IMR-90 (cell line): ENCODE data around the gene FLRT1. TPM values are rescaled to one million over a fixed set of nuclear protein-coding genes. Genes with fewer than 3 reads are reported as not detected.

Experiments used
- ATAC-seq: fragments of 200-7000 bp; cut with Tn5 transposase; 2 replicates; pipeline ENCODE4 v1.9.1; 2020; ENCODE audit warnings: low read depth, mild to moderate bottlenecking, moderate library complexity
- BruUV-seq: library from RNA; stranded (reverse); fragments of 400-500 nt; replicated peaks from 2 replicates; lab custom pipeline; 2021; lab: Mats Ljungman, UMichigan
- CTCF ChIA-PET: fragments of 300-600 bp; formaldehyde crosslinking; extraction: SDS; loops from one replicate; lab custom pipeline; 2021; ENCODE audit warnings: antibody characterized with exemption; lab: Yijun Ruan, JAX
- POLR2A ChIA-PET: fragments of 300-600 bp; sonication (Branson Sonifier 250); formaldehyde crosslinking; loops from one replicate; lab custom pipeline; 2022; ENCODE audit warnings: antibody characterized with exemption; ENCODE audit not compliant: unreplicated experiment; lab: Charles Lee
- DNase-seq: peaks from one replicate; pipeline ENCODE4 v3.0.0; 2013
- H2AFZ ChIP-seq: replicated peaks from 2 replicates; pipeline ENCODE3; 2013; ENCODE audit warnings: low read length, mild to moderate bottlenecking; ENCODE audit not compliant: poor library complexity
- H2AK5ac ChIP-seq: 2 replicates; pipeline ENCODE4 v1.6.1; 2013; ENCODE audit warnings: low read depth, low read length, inconsistent platforms
- H2AK9ac ChIP-seq: replicated peaks from 2 replicates; pipeline ENCODE3; 2013; ENCODE audit warnings: mild to moderate bottlenecking, low read depth, low read length, moderate library complexity; ENCODE audit not compliant: poor library complexity
- H2BK120ac ChIP-seq: 2 replicates; pipeline ENCODE4 v1.6.1; 2013; ENCODE audit warnings: low read depth, low read length, inconsistent platforms
- H2BK15ac ChIP-seq: 3 replicates; pipeline ENCODE4 v1.6.1; 2013; ENCODE audit warnings: low read depth, low read length, inconsistent platforms
- H2BK20ac ChIP-seq: 2 replicates; pipeline ENCODE4 v1.6.1; 2013; ENCODE audit warnings: low read depth, mild to moderate bottlenecking, inconsistent platforms, low read length, moderate library complexity
- H2BK5ac ChIP-seq: 2 replicates; pipeline ENCODE4 v1.6.1; 2013; ENCODE audit warnings: mild to moderate bottlenecking, low read depth, low read length, inconsistent platforms; ENCODE audit not compliant: poor library complexity, severe bottlenecking
- H3K14ac ChIP-seq: replicated peaks from 2 replicates; pipeline ENCODE4 v1.6.1; 2013; ENCODE audit warnings: low read depth, low read length, inconsistent platforms
- H3K18ac ChIP-seq: 2 replicates; pipeline ENCODE4 v1.6.1; 2013; ENCODE audit warnings: low read depth, low read length, control low read depth
- H3K23ac ChIP-seq: 2 replicates; pipeline ENCODE4 v1.6.1; 2013; ENCODE audit warnings: low read depth, low read length, inconsistent platforms
- H3K27ac ChIP-seq: 2 replicates; pipeline ENCODE4 v1.5.1; 2013; ENCODE audit warnings: mild to moderate bottlenecking, control low read depth, low read length; ENCODE audit not compliant: insufficient read depth
- H3K27me3 ChIP-seq: 2 replicates; pipeline ENCODE4 v1.6.1; 2013; ENCODE audit warnings: low read length; ENCODE audit not compliant: control insufficient read depth, insufficient read depth
- H3K36me3 ChIP-seq: 2 replicates; pipeline ENCODE4 v1.6.1; 2013; ENCODE audit warnings: low read length, mixed read lengths; ENCODE audit not compliant: control insufficient read depth, insufficient read depth
- H3K4ac ChIP-seq: 2 replicates; pipeline ENCODE4 v1.6.1; 2013; ENCODE audit warnings: low read depth, low read length, inconsistent platforms
- H3K4me1 ChIP-seq: 2 replicates; pipeline ENCODE4 v1.6.1; 2013; ENCODE audit warnings: low read length, mixed read lengths; ENCODE audit not compliant: control insufficient read depth, insufficient read depth
- H3K4me2 ChIP-seq: 2 replicates; pipeline ENCODE4 v1.6.1; 2013; ENCODE audit warnings: low read depth, mild to moderate bottlenecking, control low read depth, low read length, moderate library complexity
- H3K4me3 ChIP-seq: 2 replicates; pipeline ENCODE4 v1.5.1; 2013; ENCODE audit warnings: low read depth, mild to moderate bottlenecking, control low read depth, low read length, moderate library complexity; ENCODE audit not compliant: insufficient read depth
- H3K56ac ChIP-seq: 2 replicates; pipeline ENCODE4 v1.6.1; 2013; ENCODE audit warnings: low read length, inconsistent platforms; ENCODE audit not compliant: insufficient read depth; ENCODE audit errors: extremely low read depth
- H3K79me1 ChIP-seq, 2 experiments: 2 replicates each; pipeline ENCODE4 v1.6.1; 2013; ENCODE audit warnings: low read length in 2 of 2, inconsistent platforms in 1 of 2, low read depth in 1 of 2
- H3K9ac ChIP-seq: 2 replicates; pipeline ENCODE4 v1.6.1; 2013; ENCODE audit warnings: low read depth, low read length, control low read depth
- H3K9me1 ChIP-seq: 2 replicates; pipeline ENCODE4 v1.6.1; 2013; ENCODE audit warnings: low read length, inconsistent platforms; ENCODE audit not compliant: insufficient read depth
- H3K9me3 ChIP-seq: 2 replicates; pipeline ENCODE4 v1.6.1; 2013; ENCODE audit warnings: low read length; ENCODE audit not compliant: control insufficient read depth, insufficient read depth
- H4K20me1 ChIP-seq: 2 replicates; pipeline ENCODE4 v1.6.1; 2013; ENCODE audit warnings: low read length, inconsistent platforms; ENCODE audit not compliant: insufficient read depth
- H4K5ac ChIP-seq: 2 replicates; pipeline ENCODE4 v1.6.1; 2013; ENCODE audit warnings: mild to moderate bottlenecking, low read depth, low read length, control low read depth
- H4K8ac ChIP-seq, 2 experiments: 2 replicates each; pipeline ENCODE4 v1.6.1; 2013; ENCODE audit warnings: low read depth in 2 of 2, low read length in 2 of 2, control low read depth in 1 of 2, inconsistent platforms in 1 of 2
- H4K91ac ChIP-seq: 2 replicates; pipeline ENCODE4 v1.6.1; 2013; ENCODE audit warnings: low read depth, low read length, inconsistent platforms; ENCODE audit not compliant: insufficient read depth
- BHLHE40 ChIP-seq: fragments of 150-350 bp; IDR thresholded peaks from 2 replicates; pipeline ENCODE4 v1.6.1; 2016; ENCODE audit warnings: mild to moderate bottlenecking, low read depth, low read length
- CEBPB ChIP-seq: IDR thresholded peaks from 2 replicates; pipeline ENCODE4 v1.6.1; 2012; ENCODE audit warnings: low read depth, low read length, improper control_type of control experiment
- CHD1 ChIP-seq: IDR thresholded peaks from 2 replicates; pipeline ENCODE4 v1.6.1; 2012; ENCODE audit warnings: low read depth, low read length, improper control_type of control experiment
- CTCF ChIP-seq: conservative IDR thresholded peaks from 2 replicates; pipeline ENCODE4 v1.5.1; 2012; ENCODE audit warnings: mild to moderate bottlenecking, low read depth, low read length, improper control_type of control experiment
- ELK1 ChIP-seq: fragments of 150-350 bp; IDR thresholded peaks from 2 replicates; pipeline ENCODE4 v1.6.1; 2016; ENCODE audit warnings: low read depth, mild to moderate bottlenecking, low read length, moderate library complexity, borderline replicate concordance
- FOS ChIP-seq: fragments of 150-350 bp; IDR thresholded peaks from 2 replicates; pipeline ENCODE4 v1.6.1; 2016; ENCODE audit warnings: low read depth, low read length
- MAFK ChIP-seq: IDR thresholded peaks from 2 replicates; pipeline ENCODE4 v1.6.1; 2012; ENCODE audit warnings: low read depth, low read length, improper control_type of control experiment
- MAZ ChIP-seq: IDR thresholded peaks from 2 replicates; pipeline ENCODE4 v1.6.1; 2012; ENCODE audit warnings: low read depth, mild to moderate bottlenecking, low read length, improper control_type of control experiment, moderate library complexity, borderline replicate concordance
- MXI1 ChIP-seq: IDR thresholded peaks from 2 replicates; pipeline ENCODE4 v1.6.1; 2012; ENCODE audit warnings: low read depth, mild to moderate bottlenecking, low read length, moderate library complexity, borderline replicate concordance
- NFE2L2 ChIP-seq: fragments of 150-350 bp; IDR thresholded peaks from 2 replicates; pipeline ENCODE4 v1.6.1; 2016; ENCODE audit warnings: low read depth, mild to moderate bottlenecking, low read length
- POLR2A ChIP-seq: IDR thresholded peaks from 2 replicates; pipeline ENCODE4 v1.6.1; 2012; ENCODE audit warnings: mild to moderate bottlenecking, low read depth, low read length
- RAD21 ChIP-seq: IDR thresholded peaks from 2 replicates; pipeline ENCODE4 v1.6.1; 2012; ENCODE audit warnings: low read length, improper control_type of control experiment
- RCOR1 ChIP-seq: IDR thresholded peaks from 2 replicates; pipeline ENCODE4 v1.6.1; 2012; ENCODE audit warnings: mild to moderate bottlenecking, low read length, improper control_type of control experiment; ENCODE audit not compliant: insufficient replicate concordance
- RFX5 ChIP-seq: IDR thresholded peaks from 2 replicates; pipeline ENCODE4 v1.8.0; 2012; ENCODE audit warnings: low read depth, mild to moderate bottlenecking, low read length, moderate library complexity
- SMC3 ChIP-seq: fragments of 150-350 bp; IDR thresholded peaks from 2 replicates; pipeline ENCODE4 v1.6.1; 2016; ENCODE audit warnings: low read depth, mild to moderate bottlenecking, antibody characterized with exemption, low read length, moderate library complexity
- WGBS, 2 experiments: methylation state at CpG; one replicate each; pipeline versions ENCODE4 v1.1.5 to v1.1.7; 2013; ENCODE audit warnings: missing lambda C conversion rate in 2 of 2; ENCODE audit not compliant: insufficient read length in 1 of 2; ENCODE audit errors: extremely low coverage in 2 of 2; 5-methylcytosine and 5-hydroxymethylcytosine counted together
- dilution Hi-C: fragments of 300-500 bp; cut with HindIII; formaldehyde crosslinking; loops from one replicate; pipeline ENCODE4 v1.14.3; 2018; ENCODE audit warnings: low sequenced_read_pairs; ENCODE audit not compliant: unreplicated experiment
- in situ Hi-C: fragments of 300-500 bp; cut with MboI; formaldehyde crosslinking; loops from 3 replicates; pipeline ENCODE4 v1.14.3; 2019; ENCODE audit warnings: low sequenced_read_pairs, inconsistent platforms, mixed read lengths
- intact Hi-C: fragments of 100-400 bp; cut with micrococcal nuclease; formaldehyde crosslinking; loops from 2 replicates; pipeline ENCODE4 v1.10.0; 2022
- polyA plus RNA-seq, 3 experiments: library from polyadenylated mRNA; depleted of rRNA; stranded (reverse); fragments of >200 nt; gene quantifications; 2 replicates each; pipeline ENCODE4 v1.2.3, GENCODE V29; 2012; ENCODE audit warnings: low replicate concordance in 1 of 3
- total RNA-seq: library from RNA; depleted of rRNA; stranded (reverse); fragments of >200 nt; gene quantifications from 2 replicates; pipeline ENCODE4 v1.2.3, GENCODE V29; 2012
- TF ChIP-seq, protein P1 (sequence below): fragments of 150-350 bp; IDR thresholded peaks from 2 replicates; pipeline ENCODE4 v1.6.1; 2017; ENCODE audit warnings: mild to moderate bottlenecking, antibody characterized with exemption, low read length, low read depth

Gene FLRT1
- total and polyA plus RNA-seq, 2 of the 4 experiments (the other 2 are of a cell fraction), result under 0.01 to 0.07 TPM

DNA sequence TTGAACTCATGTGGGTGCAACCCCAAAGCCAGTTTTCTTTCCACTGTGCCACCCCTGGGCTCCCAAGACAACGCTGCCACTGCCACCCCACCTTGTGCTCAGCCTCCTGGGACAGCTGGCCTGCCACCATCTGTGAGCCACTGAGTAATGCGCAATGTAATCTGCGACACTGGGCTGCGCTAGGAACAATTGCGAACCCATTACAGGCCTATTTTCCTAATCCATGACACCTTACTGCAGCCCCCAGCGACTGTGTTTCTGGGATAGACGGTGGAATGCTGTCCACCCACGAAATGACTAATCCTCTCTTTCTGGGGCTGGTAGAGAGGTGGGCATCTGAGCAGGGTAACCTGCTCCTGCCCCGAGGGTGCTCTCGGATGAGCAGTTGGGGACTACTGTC lies 22.2 kb downstream of the FLRT1 start:
- peaks cover 3% of the 10 kb centered on the region; the same call in 1 of the 2 replicates for H3K9me1 ChIP-seq
- H3K4me2 ChIP-seq, result no peak overlapping the region
- no peaks in the 10 kb centered on the region for H3K9me3 ChIP-seq
- no peaks in the 10 kb centered on the region for H3K36me3 ChIP-seq
- no peak overlapping the region for H3K14ac ChIP-seq
- H3K27ac ChIP-seq, result no peak overlapping the region
- CTCF ChIA-PET, result no interaction called here
- H3K18ac ChIP-seq, result no peak overlapping the region
- no peak overlapping the region for H3K4me3 ChIP-seq
- dilution Hi-C loops, result no loop called here
- no peak overlapping the region for H2AFZ ChIP-seq
- no peak overlapping the region for H3K23ac ChIP-seq
- TF ChIP-seq FOS (no peak), RAD21 (no peak), MAFK (no peak), RCOR1 (no peak), RFX5 (no peak), MAZ (no peak), SMC3 (no peak), ELK1 (no peak), BHLHE40 (no peak), POLR2A (no peak), CTCF (no peak), MXI1 (no peak), CHD1 (no peak), CEBPB (no peak), NFE2L2 (no peak)
- TF ChIP-seq, protein P1, sequence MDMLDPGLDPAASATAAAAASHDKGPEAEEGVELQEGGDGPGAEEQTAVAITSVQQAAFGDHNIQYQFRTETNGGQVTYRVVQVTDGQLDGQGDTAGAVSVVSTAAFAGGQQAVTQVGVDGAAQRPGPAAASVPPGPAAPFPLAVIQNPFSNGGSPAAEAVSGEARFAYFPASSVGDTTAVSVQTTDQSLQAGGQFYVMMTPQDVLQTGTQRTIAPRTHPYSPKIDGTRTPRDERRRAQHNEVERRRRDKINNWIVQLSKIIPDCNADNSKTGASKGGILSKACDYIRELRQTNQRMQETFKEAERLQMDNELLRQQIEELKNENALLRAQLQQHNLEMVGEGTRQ, result no peak
- peaks cover 3% of the 10 kb centered on the region; the same call in 1 of the 2 replicates for H4K20me1 ChIP-seq
- H3K4ac ChIP-seq, result no peak overlapping the region
- peaks cover 5% of the 10 kb centered on the region; the same call in 1 of the 2 replicates for H3K4me1 ChIP-seq
- no peak for DNase-seq
- in situ Hi-C loops, result no loop called here
- no peak overlapping the region for H4K91ac ChIP-seq
- no peaks in the 10 kb centered on the region for H3K79me1 ChIP-seq
- H2BK20ac ChIP-seq, result no peak overlapping the region
- ATAC-seq, result no peak
- BruUV-seq, result no TSS peak
- peak overlapping the region; percentile 39; the same call in 1 of the 2 replicates for H2AK5ac ChIP-seq
- no peak overlapping the region for H2BK120ac ChIP-seq
- peaks cover 4% of the 10 kb centered on the region; the same call in 1 of the 2 replicates for H3K27me3 ChIP-seq
- WGBS, 2 experiments, result 91% methylated on average over 3 of the region's 10 CpGs; no CpG with 5 or more reads in 1 of the 2 experiments
- H3K9ac ChIP-seq, result no peak overlapping the region
- no peak overlapping the region for H4K8ac ChIP-seq
- no peak overlapping the region for H4K5ac ChIP-seq
- no peak overlapping the region for H2BK15ac ChIP-seq
- POLR2A ChIA-PET, result no interaction called here
- peak overlapping the region; percentile 37 for H2AK9ac ChIP-seq
- H2BK5ac ChIP-seq, result no peak overlapping the region
- no peak overlapping the region for H3K56ac ChIP-seq
- intact Hi-C loops, result no loop called here
